GM18502 (cell line): ENCODE data around the gene BMX.

Experiments
- ATAC-seq: cut with Tn5 transposase; IDR thresholded peaks from one replicate; pipeline ENCODE4 v1.9.1; 2021; ENCODE audit warnings: mild to moderate bottlenecking; ENCODE audit not compliant: unreplicated experiment, poor library complexity

The BMX gene

DNA sequence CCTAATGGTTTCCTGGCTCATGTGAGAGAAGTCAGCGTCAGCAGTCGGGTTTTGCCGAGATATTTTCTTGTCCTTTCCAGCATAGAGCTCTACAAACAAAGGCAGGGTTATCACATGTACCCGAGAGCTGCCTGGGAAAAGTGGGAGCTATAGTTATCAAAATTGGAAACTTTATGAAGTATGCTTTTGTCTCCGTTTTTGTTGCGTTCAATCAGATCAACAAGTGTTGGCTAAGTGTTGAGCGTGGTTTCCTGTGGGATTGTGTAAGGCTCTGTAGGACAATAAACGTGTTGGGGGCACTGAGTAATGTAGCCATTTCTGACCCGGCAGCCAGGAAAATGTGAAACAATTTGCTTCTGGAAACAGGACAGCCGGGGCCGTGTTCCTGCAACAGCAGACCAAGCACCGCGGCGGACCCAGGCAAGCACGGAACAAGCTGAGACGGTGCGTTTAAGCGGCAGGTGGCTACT is at the start of gene BMX:
Gene BMX (plus strand): TSS at position 311 of the 470 bp plus-strand sequence. CDS start 7,547 bp downstream, outside the sequence.
- ATAC-seq = no peak

DNA sequence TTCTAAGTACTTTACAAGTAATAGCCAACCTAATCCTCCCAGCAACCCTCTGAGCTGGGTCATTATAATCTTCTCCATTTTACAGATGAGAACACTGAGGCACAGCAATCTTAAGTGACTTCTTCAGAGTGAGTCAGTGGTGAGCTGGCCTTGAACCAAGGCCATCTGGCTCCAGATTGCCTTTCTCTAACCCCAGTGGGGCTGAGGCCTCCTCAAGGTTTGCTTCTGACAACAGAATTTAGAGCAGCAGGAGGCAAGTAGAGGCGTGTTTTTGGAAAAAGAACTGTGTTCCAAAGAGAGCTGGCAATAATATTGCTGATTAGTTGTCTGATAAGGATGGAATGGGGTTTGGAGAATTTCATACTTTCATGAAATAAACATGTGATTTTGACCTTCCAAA is 48.7 kb upstream of the BMX start:
- no peak for ATAC-seq

DNA sequence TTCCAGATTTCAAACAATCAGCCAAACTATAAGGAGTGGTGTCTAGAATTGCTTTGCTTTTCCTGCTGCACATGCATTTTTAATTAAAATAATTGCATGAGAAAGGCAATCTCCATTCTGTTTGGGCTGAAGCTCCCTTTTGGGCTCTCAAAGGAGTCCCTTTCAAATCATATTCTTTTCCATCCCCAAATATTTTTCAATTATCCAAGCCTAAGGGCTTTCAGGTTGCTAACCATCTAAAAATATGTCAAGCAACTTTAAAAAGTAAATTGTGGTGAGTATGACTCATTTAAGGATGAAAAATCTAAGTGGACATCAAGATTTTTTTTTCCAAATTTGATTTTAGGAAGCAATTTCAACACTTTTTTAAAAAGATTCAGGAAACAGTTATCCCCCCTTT is 35.9 kb upstream of the BMX start:
- no peak for ATAC-seq

GRCh38 chrX:15465347-15465746 is 35.3 kb upstream of the BMX start:
- ATAC-seq = peak; percentile 72

DNA sequence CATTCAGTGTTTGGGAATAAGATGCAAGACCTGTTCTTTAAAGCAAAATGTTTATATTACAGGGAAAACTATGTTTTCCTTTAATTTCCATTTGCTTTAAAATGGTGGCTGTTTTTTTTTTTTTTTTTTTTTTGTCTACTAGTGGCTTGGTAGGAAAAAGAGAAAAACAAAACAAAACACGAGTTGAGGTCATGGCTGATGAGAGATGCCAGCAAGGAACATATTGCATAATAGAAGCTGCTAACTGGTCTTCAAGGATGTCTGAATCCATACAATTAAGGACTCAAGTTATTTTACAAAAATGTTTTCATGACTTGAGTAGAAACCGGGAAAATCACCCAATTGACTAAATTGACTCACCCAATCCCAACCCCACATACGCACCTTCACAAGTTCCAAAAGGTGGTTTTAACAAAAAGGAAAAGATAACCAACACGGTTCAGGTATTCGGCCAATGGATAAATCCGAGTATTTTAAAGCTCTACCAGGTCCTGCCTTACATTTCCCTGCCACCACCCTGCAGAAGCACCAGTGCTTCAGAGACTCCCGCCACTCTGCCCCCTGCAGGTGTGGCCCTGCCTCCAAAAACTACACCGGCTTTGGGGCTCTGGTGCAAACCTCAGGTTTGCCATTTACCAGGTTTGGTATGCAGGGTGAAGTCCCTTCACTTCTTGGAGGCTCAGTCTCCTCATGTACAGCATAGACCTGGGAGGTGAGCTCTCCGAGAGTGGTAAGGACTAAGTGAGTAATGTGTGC is 34.5 kb upstream of the BMX start:
- no peak for ATAC-seq

- no peak for ATAC-seq
These were observed 32.6 kb upstream of the BMX start for GRCh38 chrX:15468036-15468435.

DNA sequence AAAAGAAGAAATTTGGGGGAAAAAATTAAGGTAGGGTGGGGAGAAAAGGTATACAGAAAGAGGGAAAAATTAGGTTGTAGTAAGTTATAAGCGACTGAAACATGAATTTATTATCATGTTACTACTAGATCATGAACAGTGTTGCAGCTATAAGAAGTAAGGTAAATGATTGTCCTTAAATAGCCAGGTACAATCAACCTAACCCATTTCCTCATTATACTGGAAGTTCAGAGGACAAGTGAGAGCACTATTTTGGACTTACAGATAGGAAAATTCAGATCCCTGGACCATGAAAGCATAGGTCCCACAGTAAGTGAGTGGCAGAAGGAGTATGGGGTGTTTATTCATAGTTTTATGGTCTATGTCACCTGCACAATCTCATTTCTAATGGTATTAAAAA is 31.0 kb upstream of the BMX start:
- ATAC-seq = no peak

GRCh38 chrX:15471028-15471427 is 29.6 kb upstream of the BMX start:
- peak; percentile 88 for ATAC-seq

GRCh38 chrX:15472531-15472930 is 28.1 kb upstream of the BMX start:
- no peak for ATAC-seq

GRCh38 chrX:15474028-15474427 is 26.6 kb upstream of the BMX start:
- no peak for ATAC-seq

- no peak for ATAC-seq
These were observed 25.6 kb upstream of the BMX start for GRCh38 chrX:15475021-15475420.

DNA sequence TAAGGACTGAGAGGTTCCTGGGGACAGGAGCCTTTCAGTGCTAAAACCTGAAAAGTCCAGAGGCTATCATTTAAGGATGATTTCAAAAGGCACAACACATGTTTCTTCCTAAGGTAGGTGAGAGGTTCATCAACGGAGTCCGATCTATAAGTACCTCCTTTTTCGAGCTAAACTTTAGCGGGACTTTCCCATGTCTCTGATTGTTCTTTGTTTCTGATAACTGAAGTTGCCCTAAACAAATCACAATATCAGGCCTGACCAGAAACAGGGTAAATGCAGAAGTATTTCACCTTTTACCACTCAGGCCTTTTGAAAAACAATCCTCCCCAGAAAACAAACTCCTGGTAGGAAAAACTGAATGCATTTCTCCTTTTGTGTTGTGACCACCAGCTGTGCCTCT is 25.1 kb upstream of the BMX start:
- ATAC-seq = no peak

- no peak for ATAC-seq
These were observed 16.7 kb upstream of the BMX start for GRCh38 chrX:15483891-15484290.

GRCh38 chrX:15492469-15492868 is 8.1 kb upstream of the BMX start:
- ATAC-seq = no peak

DNA sequence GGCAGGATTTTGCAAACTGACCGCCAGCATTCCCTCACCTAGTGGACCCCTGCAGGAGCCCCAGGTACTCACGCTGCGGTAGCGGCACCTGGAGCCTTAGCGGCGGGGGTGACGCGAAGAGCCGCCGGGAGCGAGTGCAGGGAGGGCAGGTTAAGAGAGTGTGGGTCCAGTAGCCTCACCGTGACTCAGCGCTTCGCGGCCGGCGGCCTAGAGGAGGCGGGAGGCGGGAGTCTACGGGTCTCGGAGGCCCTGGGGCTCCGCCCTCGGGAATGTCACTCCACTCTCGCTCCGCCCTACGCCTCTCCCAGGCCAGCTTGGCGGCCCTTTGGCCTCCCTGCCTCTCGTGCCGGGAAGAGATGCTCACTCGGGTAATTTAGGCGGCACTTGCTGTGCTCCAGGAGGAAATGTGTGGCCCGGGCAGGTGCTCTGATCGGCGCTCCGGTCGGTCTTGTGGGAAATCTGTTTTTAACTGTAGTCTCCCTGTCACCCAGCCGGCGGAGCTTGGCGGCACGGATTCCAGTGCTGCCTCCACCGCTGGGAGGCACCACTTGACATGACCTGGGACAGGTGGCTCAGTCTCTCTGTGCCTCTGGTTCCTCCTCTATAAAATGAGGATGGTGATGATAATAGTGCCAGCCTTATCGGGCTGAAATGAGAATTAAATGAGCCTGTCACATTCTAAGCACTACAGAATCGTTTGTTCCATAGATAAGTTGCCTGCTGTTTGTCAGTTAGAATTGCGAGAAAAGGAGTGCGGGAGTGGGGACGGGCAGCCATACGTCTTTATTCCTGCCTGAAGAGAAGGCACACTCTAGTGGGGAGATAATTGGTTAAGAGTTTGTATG is 7.3 kb upstream of the BMX start, which contains the start of gene PIR:
Gene PIR (minus strand): TSS at position 216 of the 845 bp plus-strand sequence. CDS start 2,076 bp downstream, outside the sequence.
- peak; percentile 97 for ATAC-seq

- no peak for ATAC-seq
These were observed 4.8 kb upstream of the BMX start for GRCh38 chrX:15495801-15496200.

- no peak for ATAC-seq
These were observed 3.8 kb upstream of the BMX start for GRCh38 chrX:15496824-15497223.

DNA sequence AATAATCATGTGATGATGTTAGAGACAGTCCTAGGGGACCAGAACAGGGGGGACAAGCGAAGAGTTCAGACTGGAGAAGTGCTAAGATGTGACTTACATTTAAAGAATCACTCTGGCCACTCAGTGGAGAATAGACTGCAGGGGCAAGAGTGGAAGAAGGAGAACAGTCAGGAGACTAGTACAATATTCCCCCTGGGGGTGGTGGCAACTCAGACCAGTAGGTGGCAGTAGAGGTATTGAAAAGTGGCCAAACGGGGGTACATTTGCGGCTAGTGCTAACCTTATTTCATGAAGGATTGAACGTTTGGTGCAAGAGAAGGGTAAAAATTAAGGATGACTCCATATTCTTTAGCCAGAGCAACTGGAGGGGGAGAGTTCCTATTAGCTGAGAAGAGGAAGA is 2.7 kb upstream of the BMX start:
- ATAC-seq = no peak

DNA sequence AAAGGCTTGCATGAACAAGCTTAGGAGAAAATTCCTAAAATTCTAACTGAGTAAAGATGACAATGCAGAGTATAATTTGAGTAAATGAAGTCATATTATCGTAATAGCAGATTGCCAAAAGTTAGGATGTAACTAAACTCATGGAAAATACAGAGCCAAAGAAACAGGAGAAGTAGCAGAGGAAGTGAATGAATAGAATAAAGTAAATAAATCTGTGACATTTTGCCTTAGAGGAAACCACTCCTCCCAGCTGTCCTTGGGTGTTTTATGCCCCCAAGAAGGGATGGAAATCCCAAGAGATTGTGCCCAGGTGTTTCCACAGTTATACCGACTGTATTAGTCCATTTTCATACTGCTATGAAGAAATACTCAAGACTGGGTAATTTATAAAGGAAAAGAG is 1.9 kb upstream of the BMX start:
- ATAC-seq = no peak

GRCh38 chrX:15499976-15500375 is 631 bp upstream of the BMX start:
- no peak for ATAC-seq

DNA sequence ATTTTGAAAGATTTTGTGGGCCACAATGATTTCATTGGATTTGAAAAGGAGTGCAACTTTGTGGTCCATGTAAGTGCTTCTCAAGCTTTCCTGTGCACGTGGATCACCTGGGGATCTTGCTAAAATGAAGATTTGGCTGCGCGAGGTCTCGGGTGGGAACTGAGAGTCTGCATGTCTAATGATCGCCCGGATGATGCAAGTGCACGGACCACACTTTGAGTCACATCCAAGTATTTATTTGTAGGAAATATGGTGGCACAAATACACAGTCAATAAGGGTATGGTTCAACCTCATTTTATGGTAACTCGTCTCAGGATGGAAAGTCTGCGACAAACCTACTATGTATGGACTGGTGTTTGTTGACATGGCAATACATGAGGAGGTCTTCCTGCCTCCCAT is 899 bp downstream of the BMX start:
- ATAC-seq = no peak
